ENCODE results near the gene CTDP1. TPM values are rescaled to one million over a fixed set of nuclear protein-coding genes. Genes with fewer than 3 reads are reported as not detected.
"Not testable (repeated sequence)": the region's sequence is repeated elsewhere in the genome, so short reads cannot be mapped to it uniquely, and the experiment has no call there.

CTDP1 gene
- total RNA-seq, 1 donor from 2014 or later: 18.4 TPM

- DNase-seq: no peak
Observed at GRCh38 chr18:79724299-79725080, 44.9 kb downstream of the CTDP1 start.

DNA sequence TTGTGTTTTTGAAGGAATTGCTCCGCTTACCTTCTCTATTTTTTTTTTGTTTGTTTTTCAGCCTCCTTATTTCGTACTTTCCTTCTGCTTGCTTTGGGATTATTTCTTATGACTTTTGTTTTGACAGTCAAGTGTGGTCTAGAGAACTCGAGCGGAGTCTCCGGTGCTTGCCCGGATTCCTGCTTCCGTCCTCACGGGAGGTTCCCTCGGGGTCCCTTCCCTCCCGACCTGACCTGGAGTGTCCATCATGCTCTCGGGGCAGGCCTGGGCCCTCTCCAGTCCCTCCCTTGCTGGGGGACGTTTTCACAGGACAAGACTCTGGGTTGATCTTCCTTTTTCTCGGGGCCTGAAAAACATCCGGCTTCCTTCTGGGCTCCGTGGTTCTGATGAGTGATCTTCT lies 45.9 kb downstream of the CTDP1 start:
- DNase-seq: no peak

DNA sequence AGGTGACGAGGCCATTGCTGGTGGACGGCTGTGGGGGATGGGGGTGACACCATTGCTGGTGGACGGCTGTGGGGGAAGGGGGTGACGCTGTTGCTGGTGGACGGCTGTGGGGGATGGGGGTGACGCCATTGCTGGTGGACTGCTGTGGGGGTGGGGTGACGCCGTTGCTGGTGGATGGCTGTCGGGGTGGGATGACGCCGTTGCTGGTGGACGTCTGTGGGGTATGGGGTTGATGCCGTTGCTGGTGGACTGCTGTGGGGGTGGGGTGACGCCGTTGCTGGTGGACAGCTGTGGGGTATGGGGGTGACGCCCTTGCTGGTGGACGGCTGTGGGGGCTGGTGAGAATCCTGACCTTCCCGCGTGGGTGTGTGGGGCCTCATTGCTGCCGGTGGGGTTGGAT lies 47.1 kb downstream of the CTDP1 start:
- DNase-seq: no peak

DNA sequence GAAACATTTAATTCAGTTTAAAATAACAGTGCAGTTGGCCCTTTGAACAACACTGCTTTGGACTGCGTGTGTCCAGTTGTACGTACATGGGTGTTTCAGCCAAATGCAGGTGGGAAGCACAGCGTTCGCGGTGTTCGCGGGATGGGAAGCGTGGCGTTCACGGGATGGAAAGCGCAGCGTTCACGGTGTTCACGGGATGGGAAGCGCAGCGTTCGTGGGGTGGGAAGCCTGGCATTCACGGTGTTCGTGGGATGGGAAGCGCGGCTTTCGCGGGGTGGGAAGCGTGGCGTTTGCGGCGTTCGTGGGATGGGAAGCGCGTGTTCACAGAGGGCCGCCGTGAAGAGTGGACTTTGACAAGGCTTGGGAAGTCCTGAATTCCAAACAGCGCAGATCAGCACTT lies 47.6 kb downstream of the CTDP1 start:
- DNase-seq: no peak

DNA sequence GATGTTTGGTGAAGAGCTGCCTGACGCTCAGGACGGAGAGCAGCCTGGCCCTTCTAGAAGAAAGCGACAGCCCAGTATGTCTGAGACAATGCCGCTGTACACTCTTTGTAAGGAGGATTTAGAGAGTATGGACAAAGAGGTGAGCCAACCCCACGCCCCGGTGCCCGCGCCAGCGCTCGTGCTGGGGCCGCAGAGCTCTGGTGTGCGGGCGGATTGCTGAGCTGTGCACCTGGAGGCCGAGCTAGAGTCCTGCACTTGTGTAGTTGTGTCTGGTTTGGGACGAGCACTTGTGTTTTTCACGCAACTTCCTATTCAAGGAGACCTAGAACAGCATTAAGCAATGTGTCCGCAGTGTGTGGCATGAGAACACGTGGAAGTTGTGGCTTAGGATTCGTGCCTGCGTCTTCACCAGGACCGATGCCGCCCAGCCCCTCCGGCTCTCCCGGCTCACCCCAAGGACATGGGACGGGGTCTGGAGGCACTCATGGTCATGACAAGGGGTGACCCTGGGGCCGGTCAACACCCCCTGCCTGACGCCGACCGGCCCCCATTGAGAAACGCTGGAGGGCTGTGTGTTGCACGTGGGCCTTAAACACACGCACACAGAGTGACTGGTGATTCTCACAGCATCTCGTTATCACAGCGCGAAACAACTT lies 49.5 kb downstream of the CTDP1 start:
- DNase-seq: no peak

DNA sequence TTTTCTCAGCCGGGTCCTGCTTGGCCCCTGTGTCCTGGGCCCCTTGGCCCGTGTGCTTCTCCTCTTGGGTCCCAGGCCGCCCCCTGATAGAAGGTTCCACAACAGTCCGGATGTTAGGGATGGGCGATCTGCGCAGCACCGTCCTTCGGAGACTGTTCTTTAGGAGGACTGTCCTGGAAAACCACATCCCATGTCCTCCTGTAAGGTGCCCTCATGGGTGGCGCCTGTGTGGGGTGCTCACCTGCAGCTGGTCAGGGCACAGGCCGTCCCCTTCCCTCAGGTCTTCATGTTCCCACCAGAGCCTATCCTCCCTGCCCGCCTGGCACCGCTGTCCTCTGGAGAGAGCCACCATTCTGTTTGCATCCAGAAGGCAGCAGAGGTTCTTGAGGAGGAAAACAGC lies 50.0 kb downstream of the CTDP1 start:
- DNase-seq: no peak

- DNase-seq: no peak
Observed at GRCh38 chr18:79730804-79731203, 51.2 kb downstream of the CTDP1 start.

- not testable (repeated sequence) for DNase-seq
Observed at GRCh38 chr18:79731881-79732720, 52.5 kb downstream of the CTDP1 start.

GRCh38 chr18:79732721-79733025 lies 53.1 kb downstream of the CTDP1 start:
- no peak for DNase-seq

DNA sequence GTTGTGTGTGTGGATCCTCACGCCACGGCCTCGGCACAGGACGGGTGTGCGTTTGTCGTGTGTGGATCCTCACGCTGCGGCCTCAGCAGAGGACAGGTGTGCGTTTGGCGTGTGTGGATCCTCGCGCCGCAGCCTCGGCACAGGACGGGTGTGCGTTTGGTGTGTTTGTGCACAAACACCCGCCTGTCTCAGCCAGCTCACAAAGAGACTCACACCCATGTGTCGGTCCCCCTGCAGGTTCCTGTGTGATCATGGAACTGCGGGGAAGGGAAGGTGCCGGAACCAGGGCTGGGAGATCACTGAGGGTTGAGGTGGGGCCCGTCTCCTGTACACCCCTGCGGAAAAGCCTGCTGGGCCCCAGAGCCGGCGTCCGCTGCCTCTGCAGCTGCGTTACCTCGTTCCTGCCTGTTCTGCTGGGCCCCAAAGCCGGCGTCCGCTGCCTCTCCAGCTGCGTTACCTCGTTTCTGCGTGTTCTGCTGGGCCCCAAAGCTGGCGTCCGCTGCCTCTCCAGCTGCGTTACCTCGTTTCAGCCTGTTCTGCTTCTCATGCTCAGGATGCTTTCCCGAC lies 53.6 kb downstream of the CTDP1 start:
- peak; percentile 69 for DNase-seq

GRCh38 chr18:79733986-79734770 lies 54.6 kb downstream of the CTDP1 start:
- DNase-seq: peak; percentile 62

- no peak for DNase-seq
Observed at GRCh38 chr18:79735071-79735980, 55.7 kb downstream of the CTDP1 start.

DNA sequence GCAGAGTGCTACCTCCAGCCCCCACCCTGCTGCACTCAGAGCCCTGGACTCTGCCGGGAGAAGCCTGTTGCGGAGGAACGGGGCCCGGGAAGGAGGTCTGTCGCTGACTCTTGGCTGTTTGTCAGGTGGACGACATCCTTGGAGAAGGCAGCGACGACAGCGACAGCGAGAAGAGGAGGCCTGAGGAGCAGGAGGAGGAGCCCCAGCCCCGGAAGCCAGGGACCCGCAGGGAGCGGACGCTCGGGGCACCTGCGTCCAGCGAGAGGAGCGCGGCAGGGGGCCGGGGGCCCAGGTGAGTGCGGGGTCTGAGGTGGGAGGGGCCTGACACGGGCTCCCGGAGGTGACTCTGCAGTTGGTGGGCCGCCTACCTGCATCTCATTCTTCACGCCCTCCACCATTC lies 56.6 kb downstream of the CTDP1 start:
- DNase-seq: no peak

DNA sequence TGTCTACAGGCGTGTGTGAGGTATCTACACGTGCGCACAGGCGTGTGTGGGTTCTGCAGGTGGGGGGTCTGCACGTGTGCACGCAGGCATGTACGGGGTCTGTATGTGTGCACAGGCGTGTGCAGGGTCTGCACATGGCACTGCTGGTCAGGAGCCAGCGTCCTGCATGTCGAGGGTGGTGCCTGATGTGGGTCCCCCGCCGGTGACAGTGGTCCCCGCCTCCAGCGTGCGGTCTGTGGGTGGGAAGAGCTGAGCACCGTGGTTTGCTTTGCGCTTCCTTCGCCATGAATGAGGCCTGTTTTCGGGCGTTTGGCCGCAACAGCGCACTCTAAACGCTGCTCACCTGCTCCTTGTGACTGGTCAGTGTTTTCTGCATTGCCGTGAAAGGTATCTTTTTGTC lies 57.2 kb downstream of the CTDP1 start:
- DNase-seq: no peak

- DNase-seq: no peak
Observed at GRCh38 chr18:79737426-79737825, 57.8 kb downstream of the CTDP1 start.

GRCh38 chr18:79738041-79738461 lies 58.4 kb downstream of the CTDP1 start:
- no peak for DNase-seq

DNA sequence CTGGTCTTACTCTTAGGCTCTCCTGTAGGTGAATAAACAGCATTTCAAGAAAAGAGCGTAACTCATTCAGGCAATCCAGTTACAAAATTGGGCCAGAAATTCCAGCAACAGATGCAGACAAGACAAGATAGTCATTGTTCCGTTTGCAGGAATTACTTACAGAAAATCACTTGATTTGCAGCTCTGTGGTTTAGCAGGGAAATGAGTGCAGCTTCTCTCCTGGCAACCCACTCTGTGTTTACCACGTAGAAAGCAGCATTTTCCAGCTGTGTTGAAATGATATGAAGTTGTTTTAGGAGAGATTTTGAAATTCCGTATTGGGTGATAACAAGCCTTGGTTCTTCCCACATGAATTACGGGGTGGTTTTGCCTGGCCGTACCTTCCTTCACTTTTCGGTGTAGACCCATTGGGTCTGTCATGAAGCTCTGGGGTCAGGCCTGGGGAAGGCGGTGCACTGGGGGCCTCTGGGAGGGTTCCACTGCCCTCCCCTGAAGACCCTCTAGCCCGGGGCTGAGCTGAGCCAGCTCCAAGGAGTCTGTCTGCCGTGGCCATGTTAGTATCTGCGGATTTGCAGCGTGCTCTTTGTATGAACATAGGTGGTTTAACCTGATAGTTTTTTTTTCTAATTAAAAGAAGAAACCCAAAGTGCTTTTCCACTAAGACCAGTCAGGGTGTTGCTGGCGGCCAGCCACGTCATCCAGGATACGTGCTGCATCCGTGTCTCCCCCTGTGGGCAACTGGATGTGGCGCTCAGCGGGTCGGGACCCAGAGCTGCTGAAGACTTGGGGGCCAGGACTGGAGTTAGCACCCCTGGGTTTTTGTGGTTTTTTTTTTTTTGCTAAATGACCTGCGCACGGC lies 59.2 kb downstream of the CTDP1 start:
- peak; percentile 80 for DNase-seq

DNA sequence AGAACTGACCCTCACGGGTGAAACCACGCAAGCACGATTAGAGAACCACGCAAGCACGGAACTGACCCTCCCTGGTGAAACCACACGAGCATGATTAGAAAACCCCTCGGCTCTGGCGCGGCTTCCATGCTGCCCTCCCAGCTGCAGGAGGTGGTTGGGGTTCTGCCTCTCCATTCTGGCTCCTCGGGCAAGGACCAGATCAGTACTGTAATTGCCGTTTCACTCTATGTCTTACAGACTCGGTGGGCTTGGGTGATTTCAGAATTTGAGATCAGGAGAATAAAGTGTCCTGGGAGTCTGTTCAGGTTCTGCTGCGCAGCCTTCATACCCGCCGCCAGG lies 59.8 kb downstream of the CTDP1 start:
- DNase-seq: no peak

DNA sequence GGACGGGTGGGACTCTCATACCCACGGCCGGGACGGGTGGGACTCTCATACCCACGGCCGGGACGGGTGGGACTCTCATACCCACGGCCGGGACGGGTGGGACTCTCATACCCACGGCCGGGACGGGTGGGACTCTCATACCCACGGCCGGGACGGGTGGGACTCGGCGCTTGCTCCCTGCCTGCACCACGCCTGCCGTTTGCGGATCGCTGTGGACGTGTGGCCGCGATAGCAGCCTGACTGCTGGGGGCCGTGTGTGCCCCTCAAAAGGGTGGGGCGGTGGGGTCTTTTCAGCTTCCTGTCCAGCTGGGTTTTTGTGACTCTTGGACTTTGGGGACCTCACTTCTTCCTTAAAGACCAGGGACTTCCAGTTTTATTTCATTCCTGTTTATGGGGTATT lies 60.4 kb downstream of the CTDP1 start:
- not testable (repeated sequence) for DNase-seq
